Large intestine (tissue), 12 donors: Measurements from ENCODE around the gene SMARCD1. TPM values are rescaled to one million over a fixed set of nuclear protein-coding genes. Genes with fewer than 3 reads are reported as not detected.

ENCODE experiments used
- DNase-seq, 2 donors: peaks; one replicate each; pipeline versions ENCODE4 v3.0.0 to v3.0.0-alpha.2; 2013
- H3K27ac ChIP-seq: one replicate; pipeline ENCODE4 v1.5.1; 2013; ENCODE audit warnings: low read length
- H3K27me3 ChIP-seq: 2 replicates; pipeline ENCODE4 v1.6.1; 2013; ENCODE audit warnings: low read length; ENCODE audit not compliant: control insufficient read depth, insufficient read depth
- H3K36me3 ChIP-seq: 2 replicates; pipeline ENCODE4 v1.6.1; 2013; ENCODE audit warnings: low read length; ENCODE audit not compliant: control insufficient read depth, insufficient read depth
- H3K4me1 ChIP-seq: one replicate; pipeline ENCODE4 v1.6.1; 2013; ENCODE audit warnings: low read length; ENCODE audit not compliant: control insufficient read depth, insufficient read depth
- H3K4me3 ChIP-seq: one replicate; pipeline ENCODE4 v1.5.1; 2013; ENCODE audit warnings: low read length
- H3K9me3 ChIP-seq: one replicate; pipeline ENCODE4 v1.6.1; 2013; ENCODE audit warnings: mild to moderate bottlenecking, low read depth, low read length, moderate library complexity; ENCODE audit not compliant: control insufficient read depth
- WGBS: methylation state at CpG from one replicate; pipeline ENCODE4 v1.1.5; 2013; ENCODE audit warnings: low lambda C conversion rate; ENCODE audit not compliant: insufficient coverage; 5-methylcytosine and 5-hydroxymethylcytosine counted together
- long read RNA-seq, 11 donors: transcript quantifications; one replicate each; lab custom pipeline, GENCODE V29; 2026
- polyA plus RNA-seq: library from polyadenylated mRNA; unstranded; fragments of 120-200 nt; gene quantifications from one replicate; pipeline ENCODE4 v1.2.1, GENCODE V29; 2013

SMARCD1 gene
- polyA plus RNA-seq, result 63.3 TPM
- long read RNA-seq, donor 1, transcript SMARCD1-202 (13 exons, 3,658 nt), result major isoform, 5 of 5 reads
- long read RNA-seq, donor 1, partial matches to known transcripts, result 0 of 5 reads
- long read RNA-seq, donor 1, other reads (novel, unspliced or antisense), result 0 of 5 reads
- long read RNA-seq, donor 2, transcript SMARCD1-202 (13 exons, 3,658 nt), result major isoform, 5 of 11 reads
- long read RNA-seq, donor 2, partial matches to known transcripts, result 0 of 11 reads
- long read RNA-seq, donor 2, other reads (novel, unspliced or antisense), result 0 of 11 reads
- long read RNA-seq, donor 3, result 0 reads
- long read RNA-seq, donor 4, partial matches to known transcripts, result 0 of 1 reads
- long read RNA-seq, donor 4, other reads (novel, unspliced or antisense), result 0 of 1 reads
- long read RNA-seq, donor 5, partial matches to known transcripts, result 0 of 4 reads
- long read RNA-seq, donor 5, other reads (novel, unspliced or antisense), result 0 of 4 reads
- long read RNA-seq, donor 6, partial matches to known transcripts, result 0 of 3 reads
- long read RNA-seq, donor 6, other reads (novel, unspliced or antisense), result 0 of 3 reads
- long read RNA-seq, donor 7, partial matches to known transcripts, result 6 of 8 reads
- long read RNA-seq, donor 7, other reads (novel, unspliced or antisense), result 0 of 8 reads
- long read RNA-seq, donor 8, partial matches to known transcripts, result 11 of 15 reads
- long read RNA-seq, donor 8, other reads (novel, unspliced or antisense), result 0 of 15 reads
- long read RNA-seq, donor 9, transcript SMARCD1-202 (13 exons, 3,658 nt), result major isoform, 6 of 13 reads
- long read RNA-seq, donor 9, partial matches to known transcripts, result 6 of 13 reads
- long read RNA-seq, donor 9, other reads (novel, unspliced or antisense), result 0 of 13 reads
- long read RNA-seq, donor 10, partial matches to known transcripts, result 8 of 12 reads
- long read RNA-seq, donor 10, other reads (novel, unspliced or antisense), result 0 of 12 reads
- long read RNA-seq, donor 11, partial matches to known transcripts, result 6 of 8 reads
- long read RNA-seq, donor 11, other reads (novel, unspliced or antisense), result 0 of 8 reads

- DNase-seq, result peak; percentile 90 to 93
- H3K4me3 ChIP-seq, result peak within 1 kb of the TSS; percentile 59
- peaks cover 41% of the 10 kb centered on the region for H3K4me1 ChIP-seq
- H3K9me3 ChIP-seq, result peaks cover 2% of the 10 kb centered on the region
- no peaks in the 10 kb centered on the region for H3K27me3 ChIP-seq
- peak within 1 kb of the TSS; percentile 89 for H3K27ac ChIP-seq
- H3K36me3 ChIP-seq, result peaks cover 34% of the 10 kb centered on the region
- WGBS, result no CpG with 5 or more reads among the region's 69 CpGs
Observed at GRCh38 chr12:50084775-50085614, at the start of gene SMARCD1. Gene SMARCD1 (plus strand): TSS chr12:50085342. CDS start chr12:50085370, 28 bp downstream.

- Histone ChIP-seq H3K36me3 (no peaks in the 10 kb centered on the region), H3K4me3 (no peak overlapping the region)
- DNase-seq, result no peak
Observed at GRCh38 chr12:50038336-50038735, 46.8 kb upstream of the SMARCD1 start.

DNA sequence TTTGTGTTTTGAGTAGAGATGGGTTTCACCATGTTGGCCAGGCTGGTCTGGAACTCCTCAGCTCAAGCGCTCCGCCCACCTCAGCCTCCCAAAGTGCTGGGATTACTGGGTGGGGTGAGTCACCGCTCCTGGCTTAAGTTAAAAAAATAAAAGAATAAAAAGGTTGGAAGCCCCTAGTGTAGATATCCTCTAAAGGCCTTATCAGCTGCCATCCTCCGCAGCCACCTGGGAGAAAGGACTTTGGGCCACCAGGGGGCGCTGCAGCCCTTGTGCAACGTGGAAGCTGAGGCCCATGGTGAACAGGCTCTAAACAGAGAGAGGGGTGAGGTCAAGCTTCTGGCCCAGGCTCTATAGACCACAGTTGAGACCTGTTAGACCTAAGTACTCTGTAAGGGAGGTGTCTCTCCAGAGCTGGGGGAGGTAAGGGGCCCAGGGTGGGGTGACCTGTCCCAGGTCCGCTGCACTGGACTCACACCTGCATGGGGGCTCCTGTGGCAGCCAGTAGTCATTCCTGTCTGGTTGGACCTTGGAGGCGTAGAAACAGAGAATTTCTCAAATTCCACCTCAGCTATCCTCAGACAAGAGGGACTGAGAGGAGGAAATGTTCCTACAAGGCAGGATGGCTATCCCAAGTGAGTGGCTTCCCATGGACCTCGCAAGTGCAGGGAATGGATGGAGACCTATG, 45.8 kb upstream of the SMARCD1 start:
- no peaks in the 10 kb centered on the region for H3K36me3 ChIP-seq
- H3K9me3 ChIP-seq, result no peaks in the 10 kb centered on the region
- no peaks in the 10 kb centered on the region for H3K4me1 ChIP-seq
- H3K27me3 ChIP-seq, result no peaks in the 10 kb centered on the region
- WGBS, result no CpG with 5 or more reads among the region's 9 CpGs
- peak; percentile 66 to 78 for DNase-seq
- no peak overlapping the region for H3K4me3 ChIP-seq
- H3K27ac ChIP-seq, result no peak overlapping the region

More at GRCh38 chr12:50038336-50038735, 46.8 kb upstream of the SMARCD1 start:
- H3K4me1 ChIP-seq, result no peaks in the 10 kb centered on the region
- no peak overlapping the region for H3K27ac ChIP-seq
- H3K9me3 ChIP-seq, result no peaks in the 10 kb centered on the region
- WGBS, result 92% methylated on average over 2 of the region's 4 CpGs
- H3K27me3 ChIP-seq, result no peaks in the 10 kb centered on the region

DNA sequence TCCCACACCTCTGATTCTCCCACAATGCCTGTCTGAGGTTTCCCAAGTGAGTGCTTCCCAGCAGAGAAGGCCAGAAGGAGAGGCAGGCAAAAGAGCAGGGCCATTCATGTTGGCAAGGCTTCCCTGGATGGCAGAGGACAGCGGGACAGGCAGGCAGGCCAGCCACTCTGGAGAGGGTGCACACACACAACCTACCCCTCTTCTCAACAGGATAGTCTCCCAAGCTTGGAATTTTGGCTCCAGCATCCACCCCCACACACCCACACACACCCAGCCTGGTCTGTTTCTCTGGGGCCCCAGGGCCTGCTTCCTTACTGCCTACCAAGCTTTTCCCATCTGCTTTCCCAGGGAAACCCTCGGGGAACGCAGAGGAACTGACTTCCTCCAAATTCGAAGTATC, 44.5 kb upstream of the SMARCD1 start:
- WGBS, result 80% methylated on average over 1 of the region's 4 CpGs
- no peaks in the 10 kb centered on the region for H3K36me3 ChIP-seq
- no peak overlapping the region for H3K4me3 ChIP-seq
- no peak overlapping the region for H3K27ac ChIP-seq
- H3K4me1 ChIP-seq, result no peaks in the 10 kb centered on the region
- no peaks in the 10 kb centered on the region for H3K9me3 ChIP-seq
- no peak for DNase-seq
- H3K27me3 ChIP-seq, result no peaks in the 10 kb centered on the region

DNA sequence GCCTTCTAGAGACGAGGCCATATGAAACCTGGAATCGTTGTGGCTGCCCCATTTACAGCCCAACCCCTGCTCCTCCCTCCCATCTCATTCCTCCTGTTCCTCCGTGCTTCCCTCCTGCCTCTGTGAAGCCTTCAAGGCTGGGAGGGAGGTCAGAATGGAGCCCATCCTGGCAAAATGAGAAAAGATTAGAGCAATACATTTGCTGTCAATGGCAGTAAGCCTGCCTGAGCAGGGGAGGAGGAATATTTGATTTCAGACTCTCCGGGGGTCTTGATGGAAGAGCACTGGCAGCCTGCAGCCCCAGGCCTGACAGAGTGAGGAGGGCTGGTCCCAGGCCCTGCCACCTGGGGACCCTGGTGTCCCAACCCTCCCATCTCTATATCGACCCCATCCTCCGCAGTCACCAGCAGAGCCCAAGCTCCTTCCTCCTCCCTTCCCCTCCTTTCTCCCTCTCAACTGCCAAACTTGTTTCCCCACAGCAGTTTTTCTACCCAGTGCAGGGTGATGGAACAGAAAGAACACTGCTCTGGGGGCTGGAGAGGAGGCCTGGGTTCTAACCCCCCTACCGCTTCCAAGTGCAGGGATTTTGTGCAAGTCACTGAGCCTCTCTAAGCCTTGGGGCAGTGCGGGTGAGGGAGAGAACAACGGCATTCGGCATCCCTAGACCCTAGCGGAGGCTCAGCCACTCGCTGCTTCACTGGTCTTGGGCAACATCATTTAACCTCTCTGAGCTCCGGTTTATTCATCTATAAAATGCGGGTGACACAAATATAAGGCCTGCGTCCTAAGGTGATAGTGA, 43.9 kb upstream of the SMARCD1 start:
- Histone ChIP-seq H3K27ac (no peak overlapping the region), H3K4me1 (no peaks in the 10 kb centered on the region), H3K4me3 (no peak overlapping the region), H3K9me3 (no peaks in the 10 kb centered on the region), H3K36me3 (no peaks in the 10 kb centered on the region), H3K27me3 (no peaks in the 10 kb centered on the region)
- DNase-seq, result no peak
- WGBS, result 33% methylated on average over 1 of the region's 15 CpGs

DNA sequence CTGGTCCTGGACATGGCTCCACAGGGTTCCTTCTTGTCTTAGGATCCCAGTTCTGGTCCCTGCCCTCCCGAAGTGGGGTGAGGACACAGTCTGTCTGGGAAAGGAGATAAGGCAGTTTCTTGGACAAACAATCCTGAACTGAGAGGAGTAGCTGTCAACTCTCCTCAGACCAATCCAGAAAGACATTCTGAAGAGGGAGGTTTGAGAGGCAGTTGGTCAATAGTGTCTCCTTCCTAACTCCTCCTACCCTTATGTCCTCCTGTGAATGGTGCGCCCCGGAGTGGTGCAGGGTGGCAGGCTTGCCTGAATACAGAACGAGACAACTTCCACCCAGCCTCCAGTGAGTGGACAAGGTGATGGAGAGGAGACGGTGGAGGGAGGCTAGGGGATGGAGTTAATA, 43.2 kb upstream of the SMARCD1 start:
- H3K4me3 ChIP-seq, result no peak overlapping the region
- DNase-seq, result no peak
- no CpG with 5 or more reads among the region's 5 CpGs for WGBS
- no peak overlapping the region for H3K27ac ChIP-seq
- no peaks in the 10 kb centered on the region for H3K9me3 ChIP-seq
- H3K36me3 ChIP-seq, result no peaks in the 10 kb centered on the region
- H3K27me3 ChIP-seq, result no peaks in the 10 kb centered on the region
- H3K4me1 ChIP-seq, result no peaks in the 10 kb centered on the region

DNA sequence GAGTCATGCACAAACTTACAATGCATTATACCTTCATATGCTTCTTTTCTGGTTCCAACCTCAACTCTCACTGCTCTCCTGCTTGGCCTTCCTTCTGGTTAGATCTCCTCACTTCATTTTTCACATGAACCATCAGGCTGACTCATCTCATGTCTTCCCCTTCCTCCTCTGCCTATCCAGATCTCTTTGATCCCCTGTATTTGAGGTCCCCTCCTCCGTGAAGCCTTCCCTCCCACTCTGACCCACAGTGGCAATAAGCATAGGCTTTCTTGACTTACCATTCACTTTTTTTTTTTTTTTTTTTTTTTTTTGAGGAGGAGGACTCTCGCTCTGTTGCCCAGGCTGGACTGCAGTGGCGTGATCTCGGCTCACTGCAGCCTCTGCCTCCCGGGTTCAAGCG, 42.4 kb upstream of the SMARCD1 start:
- H3K27me3 ChIP-seq, result no peaks in the 10 kb centered on the region
- H3K9me3 ChIP-seq, result no peaks in the 10 kb centered on the region
- H3K4me1 ChIP-seq, result no peaks in the 10 kb centered on the region
- H3K27ac ChIP-seq, result no peak overlapping the region
- H3K4me3 ChIP-seq, result no peak overlapping the region
- WGBS, result no CpG with 5 or more reads among the region's 6 CpGs
- H3K36me3 ChIP-seq, result no peaks in the 10 kb centered on the region
- DNase-seq, result no peak

GRCh38 chr12:50043308-50043707, 41.8 kb upstream of the SMARCD1 start:
- Histone ChIP-seq H3K27me3 (no peaks in the 10 kb centered on the region), H3K27ac (no peak overlapping the region), H3K9me3 (no peaks in the 10 kb centered on the region), H3K4me3 (no peak overlapping the region), H3K4me1 (no peaks in the 10 kb centered on the region), H3K36me3 (no peaks in the 10 kb centered on the region)
- WGBS, result no CpG with 5 or more reads among the region's 2 CpGs
- DNase-seq, result no peak

- Histone ChIP-seq H3K9me3 (no peaks in the 10 kb centered on the region), H3K36me3 (no peaks in the 10 kb centered on the region), H3K27me3 (no peaks in the 10 kb centered on the region), H3K4me1 (no peaks in the 10 kb centered on the region), H3K4me3 (no peak overlapping the region), H3K27ac (no peak overlapping the region)
- no CpG with 5 or more reads among the region's 6 CpGs for WGBS
- no peak for DNase-seq
Observed at GRCh38 chr12:50043854-50044253, 41.3 kb upstream of the SMARCD1 start.
